Immature natural killer cell (primary cell): ENCODE data around the gene GCNT4. TPM values are rescaled to one million over a fixed set of nuclear protein-coding genes. Genes with fewer than 3 reads are reported as not detected.

Experiments
- DNase-seq, 3 donors: peaks; one replicate each; pipeline ENCODE4 v3.0.0; 2022; ENCODE audit warnings: mixed read lengths in 1 of 3
- H3K27ac Mint-ChIP-seq, 6 donors: one replicate each; pipeline ENCODE4 v1.8.0; 2020; ENCODE audit warnings: mixed read lengths in 6 of 6, mild to moderate bottlenecking in 5 of 6, inconsistent platforms in 4 of 6, moderate library complexity in 3 of 6
- H3K27me3 Mint-ChIP-seq, 3 donors: one replicate each; pipeline ENCODE4 v1.8.0; 2020 to 2021; ENCODE audit warnings: low read depth in 3 of 3, mild to moderate bottlenecking in 3 of 3, mixed read lengths in 3 of 3, moderate library complexity in 3 of 3, inconsistent platforms in 1 of 3
- H3K36me3 Mint-ChIP-seq, 3 donors: one replicate each; pipeline ENCODE4 v1.8.0; 2020; ENCODE audit warnings: mixed read lengths in 3 of 3, inconsistent platforms in 2 of 3, mild to moderate bottlenecking in 2 of 3
- H3K4me1 Mint-ChIP-seq, 2 donors: one replicate each; pipeline ENCODE4 v1.8.0; 2020; ENCODE audit warnings: inconsistent platforms in 2 of 2, mild to moderate bottlenecking in 2 of 2, mixed read lengths in 2 of 2, moderate library complexity in 1 of 2
- H3K4me3 Mint-ChIP-seq, 5 donors: one replicate each; pipeline ENCODE4 v1.8.0; 2020; ENCODE audit warnings: mild to moderate bottlenecking in 5 of 5, mixed read lengths in 5 of 5, inconsistent platforms in 3 of 5, moderate library complexity in 3 of 5
- H3K9me3 Mint-ChIP-seq, 6 donors: one replicate each; pipeline ENCODE4 v1.8.0; 2020; ENCODE audit warnings: mild to moderate bottlenecking in 6 of 6, mixed read lengths in 6 of 6, inconsistent platforms in 4 of 6, moderate library complexity in 3 of 6
- polyA plus RNA-seq, 3 donors: library from polyadenylated mRNA; unstranded; fragments of 300-500 nt; fragmentation: Illumina TruSeq; gene quantifications; one replicate each; pipeline ENCODE4 v1.2.3, GENCODE V29; 2021

The GCNT4 gene
- polyA plus RNA-seq, 3 donors from 2014 or later = 0.03 to 0.10 TPM; not detected in 1

DNA sequence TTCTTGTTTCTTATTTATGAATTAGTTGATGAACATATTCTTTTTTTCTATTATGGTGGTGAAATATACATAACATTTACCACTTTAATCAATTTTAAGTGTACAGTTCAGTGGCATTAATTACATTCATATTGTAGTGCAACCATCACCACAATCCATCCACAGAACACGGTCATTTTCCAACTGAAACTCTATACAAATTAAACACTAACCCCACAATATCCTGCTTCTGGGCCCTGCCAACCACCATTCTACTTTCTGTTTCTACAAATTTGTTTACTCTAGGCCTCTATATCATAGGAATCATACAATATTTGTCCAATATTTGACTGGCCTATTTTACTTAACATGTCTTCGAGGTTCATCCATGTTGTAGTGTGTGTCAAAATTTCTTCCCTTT is 7.3 kb downstream of the GCNT4 start:
- no peaks in the 10 kb centered on the region for H3K9me3 Mint-ChIP-seq
- H3K4me3 Mint-ChIP-seq = no peak overlapping the region
- no peak overlapping the region for H3K27ac Mint-ChIP-seq
- H3K4me1 Mint-ChIP-seq = peaks cover 18 to 23% of the 10 kb centered on the region in 2 donors
- H3K27me3 Mint-ChIP-seq = peaks cover 0 to 11% (median 10%) of the 10 kb centered on the region in 3 donors
- peaks cover 3 to 8% (median 4%) of the 10 kb centered on the region in 3 donors for H3K36me3 Mint-ChIP-seq
- no peak for DNase-seq

DNA sequence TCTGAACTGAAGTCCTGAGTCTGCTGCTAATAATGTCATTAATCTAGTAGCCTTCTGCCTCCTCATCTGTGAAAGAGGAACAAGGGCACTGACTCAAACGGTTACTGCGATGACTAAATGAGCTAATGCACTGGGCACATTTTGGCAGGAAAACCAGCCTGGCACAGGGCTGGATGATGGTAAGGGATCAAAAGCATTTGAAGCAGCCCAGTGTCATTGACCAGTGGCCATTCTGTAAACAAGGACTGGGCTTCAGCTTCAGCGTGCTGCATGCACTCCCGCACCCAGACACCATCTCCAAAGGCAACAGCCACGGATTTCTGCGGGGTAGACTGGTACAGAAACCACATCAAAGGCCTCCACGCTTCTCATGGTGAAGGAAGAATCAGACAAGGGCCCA is 8.0 kb downstream of the GCNT4 start:
- no peaks in the 10 kb centered on the region for H3K9me3 Mint-ChIP-seq

DNA sequence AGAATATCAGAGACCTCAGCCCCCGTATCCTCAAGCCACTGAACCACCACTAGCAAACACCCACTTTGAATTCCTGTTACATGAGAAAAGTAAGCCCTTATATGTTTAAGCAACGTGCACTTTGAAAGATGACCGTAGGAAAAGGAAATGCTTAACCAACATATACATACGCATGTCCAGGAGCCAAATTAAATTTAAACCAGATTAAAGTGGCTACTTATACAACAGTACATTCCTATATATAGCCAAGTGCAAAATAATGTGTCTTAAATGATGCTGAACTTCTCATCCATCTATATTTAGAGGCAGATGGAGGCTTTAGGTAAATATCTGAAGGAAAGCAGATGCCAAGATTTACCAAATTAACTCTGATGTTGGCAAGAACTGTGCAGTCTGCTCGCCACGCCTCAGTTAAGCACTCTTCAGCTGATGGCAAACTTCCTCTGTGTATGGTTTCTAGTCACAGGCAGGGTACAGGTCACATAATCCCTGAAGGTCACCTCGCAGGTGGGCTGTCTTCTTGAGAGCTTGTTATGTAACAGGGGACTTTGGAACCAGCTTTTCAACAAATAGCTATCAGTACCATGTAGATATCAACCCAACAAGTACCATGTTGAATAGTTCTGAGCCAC is 8.6 kb downstream of the GCNT4 start:
- Mint-ChIP-seq H3K4me1 (peaks cover 10 to 11% of the 10 kb centered on the region in 2 donors), H3K27ac (no peak overlapping the region), H3K4me3 (no peak overlapping the region), H3K36me3 (peaks cover 3 to 8% (median 8%) of the 10 kb centered on the region in 3 donors), H3K27me3 (peaks cover 0 to 8% (median 8%) of the 10 kb centered on the region in 3 donors), H3K9me3 (no peaks in the 10 kb centered on the region)
- no peak for DNase-seq

More for the DNA sequence above, 8.0 kb downstream of the GCNT4 start:
- H3K4me1 Mint-ChIP-seq = peaks cover 16% of the 10 kb centered on the region in 2 donors
- peaks cover 0 to 8% (median 8%) of the 10 kb centered on the region in 3 donors for H3K27me3 Mint-ChIP-seq
- H3K36me3 Mint-ChIP-seq = peaks cover 3 to 8% (median 8%) of the 10 kb centered on the region in 3 donors
- no peak overlapping the region for H3K27ac Mint-ChIP-seq
- DNase-seq = no peak
- H3K4me3 Mint-ChIP-seq = no peak overlapping the region

DNA sequence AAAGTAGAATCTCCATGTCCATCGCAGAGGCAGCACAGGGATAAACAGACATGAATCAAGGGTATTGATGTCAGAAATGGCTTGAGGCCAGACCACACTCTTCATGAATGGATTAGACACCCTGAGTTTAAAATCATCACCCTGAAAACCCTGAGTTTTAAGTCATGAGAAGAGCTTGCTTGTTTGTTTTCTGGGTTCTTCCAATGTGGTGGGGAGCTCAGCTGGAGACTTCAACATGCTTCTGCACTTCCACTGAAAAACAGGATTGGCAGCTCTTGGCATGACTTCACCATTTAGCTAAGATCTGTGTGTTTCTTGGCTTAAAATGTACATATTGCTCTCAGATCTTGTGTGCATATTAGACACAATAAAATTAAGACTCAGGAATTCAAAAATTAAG is 9.8 kb downstream of the GCNT4 start:
- H3K4me1 Mint-ChIP-seq = no peaks in the 10 kb centered on the region
- DNase-seq = no peak
- H3K27ac Mint-ChIP-seq = no peak overlapping the region
- H3K27me3 Mint-ChIP-seq = peaks cover 6 to 14% (median 9%) of the 10 kb centered on the region in 3 donors
- peaks cover 3 to 8% (median 8%) of the 10 kb centered on the region in 3 donors for H3K36me3 Mint-ChIP-seq
- no peaks in the 10 kb centered on the region for H3K9me3 Mint-ChIP-seq
- H3K4me3 Mint-ChIP-seq = no peak overlapping the region

DNA sequence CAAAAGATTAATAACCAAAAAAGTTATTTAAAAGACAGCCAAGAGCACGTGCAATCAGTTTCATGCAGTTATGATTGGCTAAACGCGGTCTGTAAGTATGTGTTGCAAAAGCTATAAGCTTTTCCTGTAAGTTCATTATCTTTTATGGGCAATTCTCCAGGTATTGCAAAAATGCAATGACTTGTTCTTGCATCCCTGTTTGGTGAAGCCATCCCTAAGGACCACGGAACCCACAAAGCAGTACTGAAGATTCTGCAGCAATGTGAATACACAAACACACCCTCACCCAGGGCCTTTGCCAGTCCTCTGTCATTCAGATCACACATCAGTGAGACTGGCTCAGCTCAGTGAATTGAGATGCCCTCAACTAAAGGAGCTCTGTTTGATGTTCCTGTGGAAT is 11.4 kb downstream of the GCNT4 start:
- H3K27ac Mint-ChIP-seq = no peak overlapping the region
- peaks cover 0 to 2% (median 0%) of the 10 kb centered on the region in 6 donors for H3K9me3 Mint-ChIP-seq
- H3K36me3 Mint-ChIP-seq = peaks cover 3 to 8% (median 7%) of the 10 kb centered on the region in 3 donors
- DNase-seq = no peak
- H3K4me1 Mint-ChIP-seq = no peaks in the 10 kb centered on the region
- H3K27me3 Mint-ChIP-seq = peaks cover 6 to 11% (median 7%) of the 10 kb centered on the region in 3 donors
- H3K4me3 Mint-ChIP-seq = no peak overlapping the region

DNA sequence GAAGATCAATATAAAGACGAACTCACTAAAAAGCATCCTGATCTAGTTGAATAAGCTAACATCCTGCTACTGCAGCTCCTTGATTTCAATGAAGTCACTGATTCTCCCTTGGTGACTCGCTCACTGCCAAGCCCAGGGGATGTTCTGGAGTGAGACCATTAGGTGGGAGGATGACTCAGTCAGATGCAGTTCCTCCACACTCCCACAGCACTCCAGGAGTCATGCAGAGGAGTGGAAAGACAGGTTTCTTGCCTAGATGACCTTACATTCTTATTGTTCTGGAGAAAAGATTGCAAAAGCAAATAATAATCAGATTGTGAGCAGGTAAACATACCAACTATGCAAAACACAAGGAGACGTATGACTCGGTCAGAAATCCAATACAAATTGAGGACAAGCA is 15.3 kb downstream of the GCNT4 start:
- peaks cover 0 to 4% (median 0%) of the 10 kb centered on the region in 3 donors for H3K36me3 Mint-ChIP-seq
- H3K27ac Mint-ChIP-seq = peak overlapping the region in 1 of 6 donors; percentile 19
- H3K4me3 Mint-ChIP-seq = no peak overlapping the region
- H3K9me3 Mint-ChIP-seq = peaks cover 0 to 2% (median 0%) of the 10 kb centered on the region in 6 donors
- no peak for DNase-seq
- peaks cover 2 to 10% (median 7%) of the 10 kb centered on the region in 3 donors for H3K27me3 Mint-ChIP-seq
- peaks cover 17 to 29% of the 10 kb centered on the region in 2 donors for H3K4me1 Mint-ChIP-seq

DNA sequence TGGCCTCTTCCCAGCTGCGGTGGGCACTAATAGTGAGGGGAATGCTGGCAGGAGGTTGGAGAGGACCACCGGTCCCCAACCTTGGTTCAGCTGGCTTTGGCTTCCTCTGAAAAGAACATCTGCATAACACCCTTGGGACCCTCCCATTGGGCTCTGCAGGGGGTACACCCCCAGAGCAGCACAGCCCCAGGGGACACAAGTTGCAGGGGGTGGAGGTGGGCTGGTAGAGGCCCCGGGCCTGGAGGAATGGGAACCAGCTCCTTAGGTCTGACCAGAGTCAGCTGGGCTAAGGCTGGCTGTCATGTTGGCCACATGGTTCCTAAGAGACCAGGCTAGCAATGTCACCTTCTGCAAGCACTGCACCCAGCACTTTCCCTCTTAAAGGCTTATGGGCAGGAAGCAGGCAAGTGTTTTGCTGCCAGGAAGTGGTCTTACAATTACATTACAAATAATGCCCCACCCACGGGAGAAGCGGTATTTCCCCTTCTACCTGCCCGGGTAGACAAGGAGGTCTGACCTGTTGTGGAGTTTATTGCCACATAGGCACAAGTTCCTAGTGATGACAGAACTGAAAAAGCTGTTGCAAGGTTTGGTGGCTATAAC is 18.1 kb downstream of the GCNT4 start:
- H3K36me3 Mint-ChIP-seq = no peaks in the 10 kb centered on the region
- peak overlapping the region in 3 of 5 donors; percentile 3 to 35 (median 18) for H3K4me3 Mint-ChIP-seq
- peak overlapping the region in 1 of 6 donors; percentile 35 for H3K27ac Mint-ChIP-seq
- DNase-seq = peak; percentile 20 to 47 (median 33)
- peaks cover 0 to 2% (median 0%) of the 10 kb centered on the region in 6 donors for H3K9me3 Mint-ChIP-seq
- peaks cover 17 to 29% of the 10 kb centered on the region in 2 donors for H3K4me1 Mint-ChIP-seq
- peaks cover 2 to 13% (median 7%) of the 10 kb centered on the region in 3 donors for H3K27me3 Mint-ChIP-seq

DNA sequence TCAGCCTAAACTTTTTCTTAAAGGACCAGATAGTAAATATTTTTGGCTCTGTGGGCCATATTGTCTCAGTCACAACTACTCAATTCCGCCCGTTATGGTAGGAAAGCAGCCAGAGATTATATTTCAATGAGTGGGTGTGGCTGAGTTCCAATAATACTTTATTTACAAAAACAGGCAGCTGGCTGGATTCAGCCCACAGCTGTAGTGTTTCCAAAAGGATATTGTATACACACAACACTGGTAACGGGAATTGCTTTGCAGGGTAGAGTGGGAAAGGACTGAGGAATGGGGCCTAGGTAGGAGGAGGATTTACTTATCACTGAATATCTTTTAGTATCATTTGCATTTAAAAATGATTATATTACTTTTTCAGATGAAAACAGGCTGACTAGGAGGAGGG is 21.0 kb downstream of the GCNT4 start:
- H3K4me3 Mint-ChIP-seq = no peak overlapping the region
- peaks cover 17 to 29% of the 10 kb centered on the region in 2 donors for H3K4me1 Mint-ChIP-seq
- H3K27ac Mint-ChIP-seq = peak overlapping the region in 1 of 6 donors; percentile 41
- no peak for DNase-seq
- H3K9me3 Mint-ChIP-seq = no peaks in the 10 kb centered on the region
- peaks cover 0 to 11% (median 6%) of the 10 kb centered on the region in 3 donors for H3K27me3 Mint-ChIP-seq
- H3K36me3 Mint-ChIP-seq = no peaks in the 10 kb centered on the region

DNA sequence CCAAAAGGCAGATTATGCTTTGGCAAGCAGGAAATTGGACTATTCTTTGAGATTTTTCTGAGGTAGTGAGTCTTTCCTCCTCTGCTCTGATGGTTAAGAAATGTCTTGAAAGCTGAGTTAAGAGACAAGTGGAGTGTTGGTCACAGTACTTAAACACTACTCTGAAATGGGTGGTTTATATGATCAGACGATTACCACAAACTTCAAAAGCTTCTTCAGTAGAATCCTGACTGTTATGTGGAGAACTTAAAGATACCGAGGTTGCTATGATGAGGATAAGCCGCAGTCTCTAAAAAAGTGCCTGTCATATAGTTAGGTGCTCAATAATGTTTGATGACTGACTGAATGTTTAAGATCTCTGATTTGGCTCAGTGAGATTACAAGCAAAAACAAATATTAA is 24.3 kb downstream of the GCNT4 start:
- no peak for DNase-seq
- Mint-ChIP-seq H3K27ac (no peak overlapping the region), H3K36me3 (no peaks in the 10 kb centered on the region), H3K4me3 (no peak overlapping the region), H3K9me3 (no peaks in the 10 kb centered on the region), H3K4me1 (peaks cover 15 to 24% of the 10 kb centered on the region in 2 donors), H3K27me3 (peaks cover 5 to 11% (median 8%) of the 10 kb centered on the region in 3 donors)

DNA sequence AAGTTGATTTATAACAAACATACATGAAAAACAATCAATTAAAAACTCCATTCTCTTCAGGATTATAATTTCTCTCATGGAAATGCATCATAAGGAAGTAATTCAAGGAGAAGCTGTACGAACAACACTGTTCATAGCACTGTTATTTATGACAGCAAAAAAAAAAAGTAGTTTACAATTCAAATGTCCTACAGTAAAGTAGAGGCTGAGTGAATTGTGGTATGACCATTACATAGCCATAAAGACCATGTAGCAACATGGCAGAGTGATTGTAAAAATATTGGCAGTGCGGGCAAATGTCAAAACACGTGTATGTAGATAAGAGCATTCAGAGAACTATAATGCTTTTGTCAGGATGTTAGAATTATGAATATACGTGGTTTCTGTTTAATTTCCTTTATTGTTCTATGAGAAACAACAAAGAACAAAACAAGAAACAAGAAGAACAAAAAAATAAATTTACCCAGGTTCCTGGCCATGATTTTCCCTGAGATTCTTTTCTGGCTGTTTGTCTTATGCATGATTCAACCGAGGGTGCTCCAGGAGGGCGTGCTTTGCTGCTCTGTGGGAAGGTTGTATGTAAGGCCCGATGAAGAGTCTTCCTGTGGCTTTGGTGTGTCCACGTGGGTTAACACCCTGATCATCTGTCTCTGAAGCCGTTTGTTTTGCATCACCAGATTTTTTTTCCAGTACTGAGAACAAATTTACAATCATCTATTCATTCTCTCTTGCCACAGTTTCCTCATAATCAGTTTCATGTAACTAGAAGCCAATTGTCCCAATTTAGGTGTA is 28.8 kb downstream of the GCNT4 start:
- Mint-ChIP-seq H3K27ac (peak overlapping the region; percentile 56 to 81 (median 75)), H3K4me1 (peaks cover 21 to 24% of the 10 kb centered on the region in 2 donors)
- DNase-seq = peak; percentile 49 to 68 (median 57)

DNA sequence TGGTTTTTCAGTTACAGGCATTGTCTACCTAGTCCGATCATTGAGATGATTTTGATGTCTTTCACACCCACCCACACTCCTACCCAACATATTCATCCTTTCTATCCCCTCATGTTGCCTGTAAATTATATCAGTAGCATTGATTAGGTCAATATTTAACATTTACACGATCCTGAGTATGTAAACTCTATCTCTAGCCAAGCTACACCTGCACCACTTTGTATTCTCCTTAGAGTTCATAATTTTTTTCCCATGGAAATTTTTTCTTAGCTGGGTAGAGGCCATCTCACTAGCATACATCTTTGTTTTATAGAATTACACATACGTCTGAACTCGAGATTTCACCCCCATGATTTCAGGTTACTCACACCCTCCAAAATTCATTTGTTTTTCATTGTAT is 30.6 kb downstream of the GCNT4 start:
- no peak overlapping the region for H3K27ac Mint-ChIP-seq
- no peak overlapping the region for H3K4me3 Mint-ChIP-seq
- H3K4me1 Mint-ChIP-seq = peaks cover 21 to 24% of the 10 kb centered on the region in 2 donors
- H3K27me3 Mint-ChIP-seq = peaks cover 0 to 5% (median 2%) of the 10 kb centered on the region in 3 donors
- H3K9me3 Mint-ChIP-seq = no peaks in the 10 kb centered on the region
- H3K36me3 Mint-ChIP-seq = no peaks in the 10 kb centered on the region
- DNase-seq = no peak

More for the DNA sequence above, 28.8 kb downstream of the GCNT4 start:
- Mint-ChIP-seq H3K27me3 (peaks cover 5 to 8% (median 5%) of the 10 kb centered on the region in 3 donors), H3K4me3 (peak overlapping the region; percentile 52 to 73 (median 65)), H3K36me3 (no peaks in the 10 kb centered on the region), H3K9me3 (no peaks in the 10 kb centered on the region)

DNA sequence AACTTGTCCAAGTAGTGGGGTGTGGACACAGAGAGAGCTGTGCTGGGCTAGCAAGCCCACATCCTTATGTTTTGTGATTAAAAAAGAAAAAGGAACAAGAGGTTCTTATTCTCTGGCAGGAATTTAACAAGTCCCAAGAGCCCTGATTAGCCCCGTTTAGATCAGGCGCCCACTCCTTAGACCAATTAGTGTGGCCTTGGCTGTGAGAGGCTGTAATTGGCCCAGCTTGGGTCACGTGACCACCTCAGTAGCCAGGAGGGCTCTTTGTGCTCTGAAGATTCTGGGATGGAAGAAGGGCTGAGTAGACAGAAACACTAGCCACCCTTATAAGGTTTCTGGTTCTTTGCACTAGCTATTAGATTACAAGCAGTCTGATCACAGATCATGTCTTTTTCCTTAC is 31.1 kb downstream of the GCNT4 start:
- no peak for DNase-seq
- Mint-ChIP-seq H3K4me1 (peaks cover 21 to 24% of the 10 kb centered on the region in 2 donors), H3K9me3 (no peaks in the 10 kb centered on the region), H3K27me3 (peaks cover 0 to 5% (median 2%) of the 10 kb centered on the region in 3 donors), H3K36me3 (no peaks in the 10 kb centered on the region), H3K4me3 (no peak overlapping the region), H3K27ac (no peak overlapping the region)

DNA sequence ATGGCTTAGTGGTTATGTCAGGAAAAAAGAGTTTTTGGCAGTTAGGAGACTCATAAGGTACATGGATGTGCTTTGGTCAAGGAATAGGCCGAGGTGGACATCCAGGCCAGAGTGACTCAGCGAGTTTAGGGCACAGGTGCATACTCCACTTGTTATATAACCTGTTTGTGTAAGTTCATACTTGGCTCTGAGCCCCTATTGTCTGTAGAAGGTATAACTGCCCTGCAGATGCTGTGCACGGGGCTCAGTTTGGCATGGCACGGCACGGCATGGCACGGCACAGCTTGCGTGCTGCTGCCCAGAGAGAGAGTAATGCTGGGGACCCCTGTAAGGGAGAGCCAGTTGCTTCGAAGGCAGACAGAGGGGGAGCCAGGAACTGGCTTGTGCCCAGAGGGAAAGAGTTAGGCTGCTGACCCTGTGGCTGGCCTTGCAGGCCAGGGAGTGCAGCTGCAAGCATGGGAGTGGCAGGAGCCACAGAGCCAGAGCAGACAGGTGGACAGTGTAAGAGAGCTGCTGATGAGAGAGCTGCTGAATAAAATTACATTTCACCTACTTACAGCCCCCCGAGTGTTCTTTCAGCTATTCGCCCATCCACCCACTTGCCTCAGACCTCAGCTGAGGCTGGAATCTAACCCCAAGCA is 32.2 kb downstream of the GCNT4 start:
- peaks cover 21 to 23% of the 10 kb centered on the region in 2 donors for H3K4me1 Mint-ChIP-seq
- no peaks in the 10 kb centered on the region for H3K9me3 Mint-ChIP-seq
- no peak overlapping the region for H3K27ac Mint-ChIP-seq
- H3K4me3 Mint-ChIP-seq = no peak overlapping the region
- H3K36me3 Mint-ChIP-seq = no peaks in the 10 kb centered on the region
- DNase-seq = no peak
- peaks cover 0 to 5% (median under 1%) of the 10 kb centered on the region in 3 donors for H3K27me3 Mint-ChIP-seq
